Testis (tissue), 3 donors: ENCODE measurements around the gene POU4F2. TPM values are rescaled to one million over a fixed set of nuclear protein-coding genes. Genes with fewer than 3 reads are reported as not detected.

Experiments
- DNase-seq: peaks from one replicate; pipeline ENCODE4 v3.0.0-alpha.2; 2019
- H3K27ac ChIP-seq, 2 donors: fragments of 200-600 bp; sonication (generic); one replicate each; pipeline ENCODE4 v1.5.1; 2019
- H3K27me3 ChIP-seq: fragments of 200-600 bp; sonication (generic); one replicate; pipeline ENCODE4 v1.5.1; 2019
- H3K36me3 ChIP-seq: fragments of 200-600 bp; sonication (generic); one replicate; pipeline ENCODE4 v1.5.1; 2017; ENCODE audit warnings: low read depth; ENCODE audit errors: missing control alignments
- H3K4me1 ChIP-seq: fragments of 200-600 bp; sonication (generic); one replicate; pipeline ENCODE4 v1.5.1; 2019
- H3K4me3 ChIP-seq, 2 donors: fragments of 200-600 bp; sonication (generic); one replicate each; pipeline ENCODE4 v1.5.1; 2017 to 2019
- H3K9me3 ChIP-seq: fragments of 200-600 bp; sonication (generic); one replicate; pipeline ENCODE4 v1.5.1; 2017
- POLR2A ChIP-seq: fragments of 450-650 bp; IDR thresholded peaks from one replicate; pipeline ENCODE4 v1.6.1; 2017; ENCODE audit warnings: antibody characterized with exemption, mild to moderate bottlenecking, moderate library complexity
- WGBS, 2 donors: methylation state at CpG; one replicate each; pipeline ENCODE4 v1.1.5; 2018; 5-methylcytosine and 5-hydroxymethylcytosine counted together
- intact Hi-C: fragments of 100-400 bp; cut with DNase I; formaldehyde crosslinking; loops from one replicate; pipeline ENCODE4 v1.15.1; 2023; ENCODE audit warnings: low total_unique reads
- polyA plus RNA-seq: library from polyadenylated mRNA; stranded (reverse); fragments of 350-450 nt; fragmentation: Illumina TruSeq; extraction: RNeasy Lipid Tissue Mini Kit (QIAGEN cat#74804); gene quantifications from one replicate; pipeline ENCODE4 v1.2.3, GENCODE V29; 2014; ENCODE audit warnings: low read depth, low replicate concordance; ENCODE audit not compliant: insufficient read depth
- total RNA-seq, 2 donors: library from RNA; depleted of rRNA; stranded (reverse); fragments of >200 nt; gene quantifications; one replicate each; pipeline ENCODE4 v1.2.3, GENCODE V29; 2016
- TF ChIP-seq, protein P1 (sequence below), 3 experiments: fragments of 450-650 bp in 2 of 3; fragments of 200-600 bp in 1 of 3; sonication (generic) in 1 of 3; IDR thresholded peaks; one replicate each; pipeline ENCODE4 v1.5.1; 2016 to 2019; ENCODE audit warnings: antibody characterized with exemption in 3 of 3, mild to moderate bottlenecking in 2 of 3, moderate library complexity in 1 of 3

The POU4F2 gene
- total and polyA plus RNA-seq, 3 donors from 2014 or later: 0.93 to 3.1 (median 1.9) TPM

GRCh38 chr4:146633471-146633800 lies 5.3 kb upstream of the POU4F2 start:
- Histone ChIP-seq H3K27ac (no peak overlapping the region), H3K9me3 (no peaks in the 10 kb centered on the region), H3K27me3 (no peaks in the 10 kb centered on the region), H3K36me3 (no peaks in the 10 kb centered on the region), H3K4me1 (peaks cover 5% of the 10 kb centered on the region), H3K4me3 (no peak overlapping the region)
- intact Hi-C loops: no loop called here
- WGBS, 2 donors: 1 to 3% methylated on average over 7 of the region's 7 CpGs
- no peak for TF ChIP-seq POLR2A
- TF ChIP-seq, protein P1, sequence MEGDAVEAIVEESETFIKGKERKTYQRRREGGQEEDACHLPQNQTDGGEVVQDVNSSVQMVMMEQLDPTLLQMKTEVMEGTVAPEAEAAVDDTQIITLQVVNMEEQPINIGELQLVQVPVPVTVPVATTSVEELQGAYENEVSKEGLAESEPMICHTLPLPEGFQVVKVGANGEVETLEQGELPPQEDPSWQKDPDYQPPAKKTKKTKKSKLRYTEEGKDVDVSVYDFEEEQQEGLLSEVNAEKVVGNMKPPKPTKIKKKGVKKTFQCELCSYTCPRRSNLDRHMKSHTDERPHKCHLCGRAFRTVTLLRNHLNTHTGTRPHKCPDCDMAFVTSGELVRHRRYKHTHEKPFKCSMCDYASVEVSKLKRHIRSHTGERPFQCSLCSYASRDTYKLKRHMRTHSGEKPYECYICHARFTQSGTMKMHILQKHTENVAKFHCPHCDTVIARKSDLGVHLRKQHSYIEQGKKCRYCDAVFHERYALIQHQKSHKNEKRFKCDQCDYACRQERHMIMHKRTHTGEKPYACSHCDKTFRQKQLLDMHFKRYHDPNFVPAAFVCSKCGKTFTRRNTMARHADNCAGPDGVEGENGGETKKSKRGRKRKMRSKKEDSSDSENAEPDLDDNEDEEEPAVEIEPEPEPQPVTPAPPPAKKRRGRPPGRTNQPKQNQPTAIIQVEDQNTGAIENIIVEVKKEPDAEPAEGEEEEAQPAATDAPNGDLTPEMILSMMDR (IDR thresholded peaks at IDR 0.05): no peak
- no peak for DNase-seq

DNA sequence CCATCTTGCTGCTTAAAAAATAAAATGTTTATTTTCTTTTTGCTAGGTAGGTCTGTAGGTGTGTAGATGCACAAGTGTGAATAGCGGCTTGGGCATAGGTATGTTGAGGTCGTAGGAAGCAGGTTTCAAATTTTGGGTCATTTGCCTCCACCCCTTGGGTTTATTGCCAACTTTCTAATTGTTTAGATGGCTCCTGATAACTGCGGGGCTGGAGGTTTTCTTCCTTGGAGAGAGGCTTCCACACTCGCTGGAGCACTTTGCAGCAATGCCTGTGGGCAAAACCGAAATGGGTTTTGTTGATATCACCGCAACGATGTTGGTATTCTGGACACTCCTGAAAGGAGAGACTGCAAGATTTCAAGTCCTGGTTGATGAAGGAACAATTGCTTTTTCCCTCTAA lies 3.9 kb upstream of the POU4F2 start:
- TF ChIP-seq, protein P1 (IDR thresholded peaks at IDR 0.05): no peak
- no peak for TF ChIP-seq POLR2A
- intact Hi-C loops: no loop called here
- Histone ChIP-seq H3K4me3 (no peak overlapping the region), H3K4me1 (peaks cover 5% of the 10 kb centered on the region), H3K36me3 (no peaks in the 10 kb centered on the region), H3K9me3 (no peaks in the 10 kb centered on the region), H3K27ac (no peak overlapping the region), H3K27me3 (no peaks in the 10 kb centered on the region)
- DNase-seq: no peak
- 1 to 5% methylated on average over 7 of the region's 7 CpGs for WGBS, 2 donors

GRCh38 chr4:146637621-146638332 lies 916 bp upstream of the POU4F2 start:
- no peak overlapping the region for H3K27ac ChIP-seq
- WGBS, 2 donors: 1 to 5% methylated on average over 21 to 35 of the region's 35 CpGs
- H3K9me3 ChIP-seq: no peaks in the 10 kb centered on the region
- H3K27me3 ChIP-seq: peaks cover 5% of the 10 kb centered on the region
- H3K36me3 ChIP-seq: no peaks in the 10 kb centered on the region
- DNase-seq: peak; percentile 19
- H3K4me3 ChIP-seq: peak overlapping the region; percentile 31 to 35
- TF ChIP-seq POLR2A: no peak
- TF ChIP-seq, protein P1 (IDR thresholded peaks at IDR 0.05): no peak
- peaks cover 5% of the 10 kb centered on the region for H3K4me1 ChIP-seq
- intact Hi-C loops: no loop called here

GRCh38 chr4:146638333-146638785 lies 334 bp upstream of the POU4F2 start:
- peaks cover 5% of the 10 kb centered on the region for H3K27me3 ChIP-seq

More at GRCh38 chr4:146638333-146638785, 334 bp upstream of the POU4F2 start:
- no peak for DNase-seq
- intact Hi-C loops: no loop called here
- Histone ChIP-seq H3K36me3 (no peaks in the 10 kb centered on the region), H3K4me1 (peaks cover 5% of the 10 kb centered on the region), H3K9me3 (no peaks in the 10 kb centered on the region), H3K4me3 (peak overlapping the region; percentile 31 to 35), H3K27ac (no peak overlapping the region)
- TF ChIP-seq, protein P1 (IDR thresholded peaks at IDR 0.05): no peak
- TF ChIP-seq POLR2A: no peak
- WGBS, 2 donors: 1 to 2% methylated on average over 32 to 34 of the region's 34 CpGs
